ENCODE measurements around the gene PTPRN2. TPM values are rescaled to one million over a fixed set of nuclear protein-coding genes. Genes with fewer than 3 reads are reported as not detected.

PTPRN2 gene
- total and polyA plus RNA-seq, 2 donors (not counting 3 experiments of a cell fraction or from before 2014, with no cell fraction given) = 0.62 to 0.88 TPM

- Histone ChIP-seq H3K9me1 (replicated peaks; ENCODE audit: control insufficient read depth, extremely low read depth, insufficient read depth, low read length) (no peaks in the 10 kb centered on the region), H3K9ac (replicated peaks; ENCODE audit: extremely low read depth, insufficient read depth, low read length) (no peak overlapping the region), H3K36me3 (ENCODE audit: control insufficient read depth in 2 of 2, extremely low read depth in 1 of 2, insufficient read depth in 2 of 2, low read length in 2 of 2) (no peaks in the 10 kb centered on the region), H3K27me3 (ENCODE audit: control insufficient read depth in 2 of 2, insufficient read depth in 2 of 2, low read length in 2 of 2) (no peaks in the 10 kb centered on the region), H3K79me2 (ENCODE audit: control insufficient read depth, insufficient read depth, low read length) (no peaks in the 10 kb centered on the region), H2AFZ (ENCODE audit: low read depth, low read length) (no peak overlapping the region), H3K4me2 (ENCODE audit: insufficient read depth, low read length) (no peak overlapping the region), H3K4me3 (replicated peaks in 1 of 3; ENCODE audit: insufficient read depth in 1 of 3, low read depth in 1 of 3, low read length in 3 of 3) (no peak overlapping the region), H3K4me1 (ENCODE audit: control insufficient read depth, extremely low read depth, insufficient read depth, low read length) (no peaks in the 10 kb centered on the region), H4K20me1 (replicated peaks; ENCODE audit: control insufficient read depth, extremely low read depth, insufficient read depth, low read length) (no peaks in the 10 kb centered on the region), H3K27ac (ENCODE audit: insufficient read depth, low read depth, low read length) (no peak overlapping the region), H3K9me3 (replicated peaks; ENCODE audit: control insufficient read depth, insufficient read depth, low read length) (no peaks in the 10 kb centered on the region)
- intact Hi-C loops (cut with micrococcal nuclease) (no loop called here), dilution Hi-C loops (cut with MboI; ENCODE audit: extremely low pct_ligation_motif_present, low sequenced_read_pairs) (no loop called here)
- TF ChIP-seq MAX (IDR thresholded peaks at IDR 0.05; ENCODE audit: insufficient read depth, insufficient read length) = no peak
- no peak for TF ChIP-seq EZH2 (IDR thresholded peaks at IDR 0.05; ENCODE audit: borderline replicate concordance, low read depth, low read length, severe bottlenecking)
- no peak for TF ChIP-seq CTCF (IDR thresholded peaks at IDR 0.05; ENCODE audit: extremely low read depth in 1 of 2, insufficient read depth in 1 of 2, low read depth in 1 of 2, low read length in 2 of 2)
- no peak for TF ChIP-seq JUN (IDR thresholded peaks at IDR 0.05; ENCODE audit: borderline replicate concordance, insufficient read depth, insufficient read length, low read depth)
- TF ChIP-seq POLR2A (IDR thresholded peaks at IDR 0.05; ENCODE audit: low read depth, low read length) = no peak
- TF ChIP-seq FOS (IDR thresholded peaks at IDR 0.05; ENCODE audit: borderline replicate concordance, insufficient read depth, low read length) = no peak
- TF ChIP-seq POLR2AphosphoS5 (IDR thresholded peaks at IDR 0.05; ENCODE audit: insufficient read depth, low read depth, low read length) = no peak
- TF ChIP-seq MYC (IDR thresholded peaks at IDR 0.05; ENCODE audit: low read depth, low read length) = no peak
- no peak for TF ChIP-seq GATA2 (IDR thresholded peaks at IDR 0.05; ENCODE audit: insufficient read depth, insufficient read length, low read depth, low read length)
- ChIA-PET POLR2A (no interaction called here), CTCF (no interaction called here)
- no TSS peak for BruUV-seq (replicated peaks)
- FAIRE-seq (no peak), DNase-seq (ENCODE audit: low read depth, low spot score) (no peak)
Observed at GRCh38 chr7:158550394-158550700, 37.3 kb downstream of the PTPRN2 start.

All from endothelial cell of umbilical vein (primary cell).